SHP77 (cell line): ENCODE measurements around the gene MAPT.

ENCODE experiments used
- DNase-seq, 2 experiments: peaks; one replicate each; lab custom pipeline; 2025; lab: John Stamatoyannopoulos, UW

MAPT gene

DNA sequence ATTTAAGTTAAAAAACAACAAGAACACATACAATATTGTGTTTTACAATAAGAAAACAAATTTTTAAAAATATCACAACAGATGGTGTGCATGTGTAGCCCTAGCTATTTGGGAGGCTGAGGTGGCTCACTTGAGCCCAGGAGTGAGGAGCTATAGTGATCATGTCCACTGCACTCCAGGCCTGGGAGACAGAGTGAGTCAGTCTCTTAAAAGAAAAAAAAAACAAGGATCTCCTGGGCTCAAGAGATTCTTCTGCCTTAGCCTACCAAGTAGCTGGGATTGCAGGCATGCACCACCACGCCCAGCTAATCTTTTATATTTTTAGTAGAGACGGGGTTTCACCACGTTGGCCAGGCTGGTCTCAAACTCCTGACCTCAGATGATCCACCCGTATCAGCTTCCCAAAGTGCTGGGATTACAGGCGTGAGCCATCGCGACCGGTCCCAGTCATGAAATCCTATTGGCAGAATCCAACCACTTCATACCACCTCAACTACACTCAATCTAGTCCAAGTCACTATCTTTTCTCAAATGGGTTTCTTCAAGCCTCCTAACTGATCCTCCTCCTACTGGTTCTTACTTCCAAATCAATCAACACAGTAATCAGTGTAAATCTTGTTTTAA, 159.7 kb downstream of the MAPT start:
- no peak for DNase-seq

DNA sequence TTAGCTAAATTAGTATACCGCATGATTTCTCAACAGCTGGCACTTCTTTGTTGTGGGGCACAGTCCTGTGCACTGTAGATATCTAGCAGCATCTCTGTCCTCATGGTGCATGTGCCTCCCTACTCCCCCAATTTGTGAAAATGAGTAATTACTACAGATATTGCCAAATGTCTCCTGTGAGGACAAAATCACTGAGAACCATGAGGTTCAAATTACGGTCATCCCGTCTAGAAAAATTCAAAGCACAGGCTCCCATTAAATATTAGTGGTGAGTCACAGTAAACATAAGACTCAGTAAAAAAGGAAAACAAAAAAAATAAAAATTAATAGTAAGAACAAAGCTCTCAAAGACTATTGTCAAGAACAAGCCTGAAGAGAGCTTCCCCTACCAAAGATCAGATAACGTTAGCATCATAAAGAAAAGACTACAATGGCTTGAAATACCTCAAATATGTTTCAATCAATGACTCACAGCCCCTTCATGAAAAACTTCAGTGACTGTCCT, 162.5 kb downstream of the MAPT start:
- no peak for DNase-seq

DNA sequence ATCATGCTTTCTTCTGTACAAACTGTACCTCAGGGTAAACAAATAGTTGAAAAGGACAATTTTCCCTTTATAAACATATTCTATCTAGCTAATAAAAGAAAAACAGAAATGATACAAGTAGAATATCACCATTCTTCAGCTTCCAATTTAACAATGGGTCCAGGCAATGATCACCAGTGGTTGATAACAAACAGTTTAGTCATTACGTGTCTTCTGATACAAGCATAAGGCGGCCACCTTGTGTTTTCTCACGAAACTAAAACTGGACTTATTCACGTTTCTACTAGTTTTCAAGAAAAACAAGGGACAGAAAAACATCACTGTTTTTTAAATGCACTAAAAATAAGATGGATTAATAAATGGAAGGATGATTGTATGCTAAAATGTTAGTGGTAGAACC, 163.0 kb downstream of the MAPT start:
- DNase-seq: no peak

GRCh38 chr17:46059486-46059885, 165.1 kb downstream of the MAPT start:
- no peak for DNase-seq

DNA sequence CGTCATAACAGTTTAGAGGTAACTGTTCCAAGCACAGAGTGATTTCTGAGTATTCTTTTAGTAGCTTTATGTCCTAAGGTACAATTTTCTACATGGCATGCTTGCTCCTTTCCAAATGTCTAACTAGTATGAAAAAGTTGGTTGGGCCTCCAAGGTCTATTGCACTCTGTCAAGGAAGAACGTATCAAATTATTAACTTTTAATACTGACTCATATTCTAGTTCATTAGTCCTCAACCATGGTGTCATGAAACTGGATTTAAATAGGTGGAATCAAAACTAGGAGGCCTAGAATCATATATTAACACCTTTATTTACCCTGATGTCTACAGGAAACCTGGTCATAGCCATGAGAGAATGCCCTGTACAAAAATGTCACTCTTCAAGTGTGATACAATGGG, 166.1 kb downstream of the MAPT start:
- DNase-seq: no peak

DNA sequence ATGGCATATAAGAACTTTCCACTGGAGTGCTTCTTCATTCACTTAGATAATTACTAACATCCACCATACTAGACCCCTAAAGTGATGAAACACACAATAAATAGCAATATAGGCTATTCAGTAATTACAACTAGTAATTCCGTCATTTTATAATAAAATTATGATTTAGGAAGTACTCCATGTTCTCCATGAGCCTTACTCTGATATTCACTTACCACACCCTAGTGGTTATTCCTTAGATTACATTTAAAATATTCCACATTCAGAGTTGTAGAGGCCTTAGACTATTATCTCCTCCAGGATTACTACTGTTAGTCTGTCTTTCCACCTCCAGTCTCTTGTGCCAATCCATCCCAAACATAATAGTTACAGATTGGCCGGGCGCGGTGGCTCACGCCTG, 167.1 kb downstream of the MAPT start:
- peak in 1 of 2 experiments; percentile 2 for DNase-seq

DNA sequence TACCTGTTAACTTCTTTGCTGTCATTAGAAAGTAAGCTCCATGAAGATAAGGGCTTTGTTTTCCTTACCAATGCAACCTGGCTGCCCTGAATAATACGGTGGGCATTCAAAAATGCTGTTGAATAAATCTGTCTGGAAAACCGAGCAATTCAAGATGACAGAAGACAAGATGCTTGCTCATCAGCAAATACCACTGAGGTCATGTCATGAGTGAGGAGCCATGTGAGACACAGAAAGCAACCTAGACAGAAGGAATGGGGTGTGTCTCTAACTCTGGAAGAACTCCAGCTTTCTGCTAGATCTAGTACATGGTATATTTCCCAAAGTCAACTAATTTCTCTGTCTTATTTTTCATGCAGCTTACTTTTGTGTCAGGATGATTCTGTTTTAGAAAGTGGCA, 168.9 kb downstream of the MAPT start:
- no peak for DNase-seq

DNA sequence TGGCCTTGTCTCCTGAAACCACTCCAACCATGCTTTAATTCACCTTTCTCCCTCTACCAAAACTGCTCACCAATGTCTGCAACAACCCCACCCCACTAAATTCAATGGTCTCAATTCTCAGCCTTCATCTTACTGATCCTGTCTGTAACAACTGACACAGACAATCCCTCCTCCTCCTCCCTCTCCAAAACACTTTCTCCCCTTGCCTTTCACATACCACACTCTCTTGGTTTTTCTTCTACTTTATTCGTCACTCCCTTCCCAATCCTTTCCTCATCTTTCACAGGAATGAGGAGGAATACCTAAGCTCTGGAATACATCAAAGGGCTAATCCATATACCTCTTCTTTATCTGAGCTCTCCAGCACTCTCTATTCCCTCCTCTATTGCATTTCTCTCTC, 170.1 kb downstream of the MAPT start:
- DNase-seq: no peak

GRCh38 chr17:46071796-46072195, 177.4 kb downstream of the MAPT start:
- DNase-seq: no peak

DNA sequence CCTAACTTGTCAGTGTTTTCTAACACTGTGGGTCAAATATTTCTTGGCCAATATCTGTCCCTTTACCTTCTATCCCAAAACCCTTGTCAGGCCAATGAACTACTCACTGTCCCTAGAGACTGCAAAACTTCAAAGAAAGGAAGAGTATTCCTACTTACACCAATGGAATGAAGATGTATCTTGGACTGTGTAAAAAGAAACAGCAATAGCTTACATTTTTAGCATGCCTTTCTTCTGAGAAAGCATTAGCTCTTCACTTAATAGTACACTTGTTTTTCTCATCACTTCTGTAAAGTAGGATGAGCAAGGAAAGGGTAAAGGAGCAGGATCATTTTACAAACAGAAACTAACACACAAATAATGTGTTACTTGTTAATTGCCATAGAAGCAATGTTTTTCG, 178.6 kb downstream of the MAPT start:
- DNase-seq: no peak

GRCh38 chr17:46074540-46074939, 180.2 kb downstream of the MAPT start:
- DNase-seq: no peak
